ENCODE measurements around the gene GJA3. TPM values are rescaled to one million over a fixed set of nuclear protein-coding genes. Genes with fewer than 3 reads are reported as not detected.

GJA3 gene
- total RNA-seq, 2 experiments from 2014 or later = 1.0 TPM

GRCh38 chr13:20109037-20109436 lies 51.8 kb downstream of the GJA3 start:
- H3K36me3 Mint-ChIP-seq = no peaks in the 10 kb centered on the region
- H3K27ac Mint-ChIP-seq = no peak overlapping the region
- H3K4me1 Mint-ChIP-seq = no peaks in the 10 kb centered on the region
- DNase-seq = no peak
- H3K27me3 Mint-ChIP-seq = peaks cover 14% of the 10 kb centered on the region
- H3K4me3 Mint-ChIP-seq = no peak overlapping the region
- no peaks in the 10 kb centered on the region for H3K9me3 Mint-ChIP-seq

- Mint-ChIP-seq H3K4me1 (no peaks in the 10 kb centered on the region), H3K27me3 (peaks cover 25% of the 10 kb centered on the region), H3K4me3 (no peak overlapping the region), H3K36me3 (no peaks in the 10 kb centered on the region), H3K27ac (no peak overlapping the region), H3K9me3 (no peaks in the 10 kb centered on the region)
- no peak for DNase-seq
These were observed 54.1 kb downstream of the GJA3 start for GRCh38 chr13:20106742-20107141.

GRCh38 chr13:20105161-20105689 lies 55.6 kb downstream of the GJA3 start:
- no peaks in the 10 kb centered on the region for H3K4me1 Mint-ChIP-seq
- no peaks in the 10 kb centered on the region for H3K9me3 Mint-ChIP-seq
- H3K27ac Mint-ChIP-seq = no peak overlapping the region
- H3K27me3 Mint-ChIP-seq = peaks cover 36% of the 10 kb centered on the region
- H3K36me3 Mint-ChIP-seq = no peaks in the 10 kb centered on the region
- no peak overlapping the region for H3K4me3 Mint-ChIP-seq
- no peak for DNase-seq

GRCh38 chr13:20102525-20103180 lies 58.2 kb downstream of the GJA3 start:
- H3K4me3 Mint-ChIP-seq = no peak overlapping the region
- H3K27me3 Mint-ChIP-seq = peaks cover 46% of the 10 kb centered on the region
- H3K36me3 Mint-ChIP-seq = no peaks in the 10 kb centered on the region
- no peak overlapping the region for H3K27ac Mint-ChIP-seq
- no peaks in the 10 kb centered on the region for H3K9me3 Mint-ChIP-seq
- DNase-seq = no peak
- H3K4me1 Mint-ChIP-seq = peaks cover 3% of the 10 kb centered on the region

- H3K4me1 Mint-ChIP-seq = peaks cover 3% of the 10 kb centered on the region
- H3K4me3 Mint-ChIP-seq = no peak overlapping the region
- H3K27ac Mint-ChIP-seq = no peak overlapping the region
- no peaks in the 10 kb centered on the region for H3K9me3 Mint-ChIP-seq
- H3K36me3 Mint-ChIP-seq = no peaks in the 10 kb centered on the region
- H3K27me3 Mint-ChIP-seq = peaks cover 46% of the 10 kb centered on the region
- no peak for DNase-seq
These were observed 59.2 kb downstream of the GJA3 start for GRCh38 chr13:20101467-20102316.

- Mint-ChIP-seq H3K9me3 (no peaks in the 10 kb centered on the region), H3K27me3 (peaks cover 33% of the 10 kb centered on the region), H3K4me1 (peaks cover 3% of the 10 kb centered on the region)
These were observed 61.5 kb downstream of the GJA3 start for GRCh38 chr13:20099319-20099718.

GRCh38 chr13:20093951-20094350 lies 66.9 kb downstream of the GJA3 start:
- Mint-ChIP-seq H3K27me3 (peaks cover 6% of the 10 kb centered on the region), H3K36me3 (no peaks in the 10 kb centered on the region), H3K4me1 (peaks cover 1% of the 10 kb centered on the region), H3K27ac (no peak overlapping the region), H3K9me3 (no peaks in the 10 kb centered on the region), H3K4me3 (no peak overlapping the region)
- DNase-seq = no peak

More at GRCh38 chr13:20099319-20099718, 61.5 kb downstream of the GJA3 start:
- no peak overlapping the region for H3K4me3 Mint-ChIP-seq
- DNase-seq = no peak
- no peaks in the 10 kb centered on the region for H3K36me3 Mint-ChIP-seq
- no peak overlapping the region for H3K27ac Mint-ChIP-seq

- Mint-ChIP-seq H3K27ac (no peak overlapping the region), H3K36me3 (no peaks in the 10 kb centered on the region), H3K4me1 (no peaks in the 10 kb centered on the region), H3K9me3 (no peaks in the 10 kb centered on the region), H3K4me3 (no peak overlapping the region), H3K27me3 (no peaks in the 10 kb centered on the region)
- DNase-seq = no peak
These were observed 70.5 kb downstream of the GJA3 start for GRCh38 chr13:20090349-20090748.

Other genes starting within 250 kb of the GJA3 start
- 10 to 100 TPM; 52.7 to 58.5 TPM for gene ZMYM2, start 202.3 kb downstream of the GJA3 start, total RNA-seq
- 1 to 10 TPM; 1.8 to 2.1 TPM for gene GJB2, start 31.9 kb upstream of the GJA3 start, total RNA-seq
- gene GJB6, start 71.3 kb upstream of the GJA3 start, total RNA-seq = 1 to 10 TPM; 7.7 to 8.7 TPM